IMR-90 (cell line): ENCODE data around the gene COL9A3.

Experiments
- CTCF ChIP-seq: conservative IDR thresholded peaks from 2 replicates; pipeline ENCODE4 v1.5.1; 2012; ENCODE audit warnings: mild to moderate bottlenecking, low read depth, low read length, improper control_type of control experiment
- FOS ChIP-seq: fragments of 150-350 bp; IDR thresholded peaks from 2 replicates; pipeline ENCODE4 v1.6.1; 2016; ENCODE audit warnings: low read depth, low read length
- MAFK ChIP-seq: IDR thresholded peaks from 2 replicates; pipeline ENCODE4 v1.6.1; 2012; ENCODE audit warnings: low read depth, low read length, improper control_type of control experiment
- MXI1 ChIP-seq: IDR thresholded peaks from 2 replicates; pipeline ENCODE4 v1.6.1; 2012; ENCODE audit warnings: low read depth, mild to moderate bottlenecking, low read length, moderate library complexity, borderline replicate concordance
- NFE2L2 ChIP-seq: fragments of 150-350 bp; IDR thresholded peaks from 2 replicates; pipeline ENCODE4 v1.6.1; 2016; ENCODE audit warnings: low read depth, mild to moderate bottlenecking, low read length
- POLR2A ChIP-seq: IDR thresholded peaks from 2 replicates; pipeline ENCODE4 v1.6.1; 2012; ENCODE audit warnings: mild to moderate bottlenecking, low read depth, low read length
- RAD21 ChIP-seq: IDR thresholded peaks from 2 replicates; pipeline ENCODE4 v1.6.1; 2012; ENCODE audit warnings: low read length, improper control_type of control experiment
- USF2 ChIP-seq: fragments of 150-350 bp; IDR thresholded peaks from 2 replicates; pipeline ENCODE4 v1.6.1; 2017; ENCODE audit warnings: mild to moderate bottlenecking, antibody characterized with exemption, low read length, low read depth

GRCh38 chr20:62850333-62850974 lies 33.6 kb downstream of the COL9A3 start:
- no peak for TF ChIP-seq MAFK
- TF ChIP-seq NFE2L2, result no peak
- TF ChIP-seq CTCF, result no peak
- TF ChIP-seq POLR2A, result no peak
- TF ChIP-seq FOS, result no peak
- TF ChIP-seq USF2, result no peak
- TF ChIP-seq MXI1, result no peak
- no peak for TF ChIP-seq RAD21
